GM13976 (cell line): ENCODE data around the gene MYT1.

Experiments
- DNase-seq: peaks from one replicate; pipeline ENCODE4 v3.0.0; 2012; ENCODE audit warnings: low spot score
- CTCF ChIP-seq: IDR thresholded peaks from 2 replicates; pipeline ENCODE4 v1.5.1; 2012; ENCODE audit warnings: borderline replicate concordance, mild to moderate bottlenecking; ENCODE audit not compliant: insufficient read depth; ENCODE audit errors: extremely low read depth, missing control alignments, control extremely low read depth
- in situ Hi-C: fragments of 300-500 bp; cut with MboI; formaldehyde crosslinking; loops from one replicate; pipeline ENCODE4 v1.12.0; 2022; ENCODE audit warnings: low sequenced_read_pairs, mixed read lengths, inconsistent platforms; ENCODE audit not compliant: unreplicated experiment

Gene MYT1

DNA sequence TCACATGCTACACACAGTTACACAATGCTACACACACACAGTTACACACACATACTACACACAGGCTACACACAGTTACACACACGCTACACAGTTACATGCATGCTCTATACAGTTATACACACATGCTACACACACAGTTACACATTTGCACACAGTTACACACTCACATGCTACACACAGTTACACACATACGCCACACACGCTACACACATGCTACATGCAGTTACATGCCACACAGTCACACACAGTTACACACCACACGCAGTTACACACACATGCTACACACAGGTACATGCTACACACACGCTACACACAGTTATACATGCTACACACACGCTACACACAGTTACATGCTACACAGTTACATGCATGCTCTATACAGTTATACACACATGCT, 15.6 kb downstream of the MYT1 start:
- in situ Hi-C loops = no loop called here
- no peak for DNase-seq
- TF ChIP-seq CTCF = no peak

- in situ Hi-C loops = no loop called here
- DNase-seq = no peak
- no peak for TF ChIP-seq CTCF
Observed at GRCh38 chr20:64180673-64181072, 16.4 kb downstream of the MYT1 start.

DNA sequence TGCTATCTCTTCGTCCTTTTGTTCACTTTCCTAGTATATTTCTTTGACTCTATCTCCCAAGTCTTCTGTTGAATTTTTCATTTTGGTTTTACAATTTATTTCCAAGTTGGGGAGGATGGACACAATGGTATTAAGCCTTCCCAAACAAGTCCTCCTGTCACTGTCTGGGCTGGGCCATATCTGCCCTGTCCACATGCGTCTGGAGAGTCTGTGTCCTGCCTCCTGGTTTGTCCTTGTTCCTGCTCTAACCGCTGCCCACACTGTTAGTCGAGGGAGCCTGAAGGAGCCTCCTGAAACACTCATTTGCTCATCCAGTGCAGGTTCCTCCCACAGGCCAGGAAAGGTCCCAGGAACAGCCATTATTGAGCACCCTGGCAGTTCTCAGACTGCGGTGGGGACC, 17.1 kb downstream of the MYT1 start:
- in situ Hi-C loops = no loop called here
- no peak for DNase-seq
- TF ChIP-seq CTCF = no peak

- in situ Hi-C loops = no loop called here
- no peak for TF ChIP-seq CTCF
Observed at GRCh38 chr20:64182146-64182865, 18.1 kb downstream of the MYT1 start.

GRCh38 chr20:64183313-64183712, 19.1 kb downstream of the MYT1 start:
- no peak for TF ChIP-seq CTCF
- DNase-seq = no peak
- in situ Hi-C loops = no loop called here

More at GRCh38 chr20:64182146-64182865, 18.1 kb downstream of the MYT1 start:
- DNase-seq = no peak

- no peak for TF ChIP-seq CTCF
- in situ Hi-C loops = no loop called here
- DNase-seq = no peak
Observed at GRCh38 chr20:64184795-64185194, 20.5 kb downstream of the MYT1 start.
